Activated CD4-positive, alpha-beta T cell treated with anti-CD3 and anti-CD28 coated beads, Interleukin-2, amount 10 ng/mL, durations not matched to agents 24 days and 14 days (primary cell): ENCODE results near the gene TPGS2. TPM values are rescaled to one million over a fixed set of nuclear protein-coding genes. Genes with fewer than 3 reads are reported as not detected.

Experiments used
- DNase-seq: peaks from one replicate; pipeline ENCODE4 v3.0.0; 2022
- H3K27ac Mint-ChIP-seq: one replicate; pipeline ENCODE4 v1.8.0; 2022; ENCODE audit warnings: mild to moderate bottlenecking, mixed read lengths
- H3K27me3 Mint-ChIP-seq: one replicate; pipeline ENCODE4 v1.8.0; 2022; ENCODE audit warnings: mixed read lengths
- H3K36me3 Mint-ChIP-seq: one replicate; pipeline ENCODE4 v1.8.0; 2022; ENCODE audit warnings: low read depth, mild to moderate bottlenecking, mixed read lengths
- H3K4me1 Mint-ChIP-seq: one replicate; pipeline ENCODE4 v1.8.0; 2021; ENCODE audit warnings: mixed read lengths
- H3K4me3 Mint-ChIP-seq: one replicate; pipeline ENCODE4 v1.8.0; 2022; ENCODE audit warnings: mild to moderate bottlenecking, moderate library complexity, mixed read lengths
- H3K9me3 Mint-ChIP-seq: one replicate; pipeline ENCODE4 v1.8.0; 2021; ENCODE audit warnings: mixed read lengths
- intact Hi-C: fragments of 100-400 bp; cut with micrococcal nuclease; formaldehyde crosslinking; loops from one replicate; pipeline ENCODE4 v1.15.1; 2023
- total RNA-seq: library from RNA; stranded (reverse); gene quantifications from 2 replicates; pipeline ENCODE4 v1.2.3, GENCODE V29; 2022

TPGS2 gene
- total RNA-seq, 1 donor from 2014 or later: 76.9 TPM

DNA sequence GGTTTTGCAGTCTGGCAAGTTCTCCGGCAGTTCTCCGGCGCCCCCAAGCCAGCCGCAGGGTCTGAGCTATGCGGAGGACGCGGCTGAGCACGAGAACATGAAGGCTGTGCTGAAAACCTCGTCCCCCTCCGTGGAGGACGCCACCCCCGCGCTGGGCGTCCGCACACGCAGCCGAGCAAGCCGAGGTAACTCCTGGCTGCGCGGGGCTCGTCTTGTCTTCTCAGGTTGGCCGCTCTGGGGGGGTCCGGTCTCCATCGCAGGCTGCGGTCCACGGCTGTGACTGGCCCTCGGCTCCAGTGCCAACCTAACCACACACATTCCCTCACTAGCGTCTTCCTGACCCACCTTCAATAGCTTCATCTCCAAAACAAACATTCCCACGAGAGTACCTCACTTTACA is 68.2 kb downstream of the TPGS2 start:
- H3K27ac Mint-ChIP-seq: no peak overlapping the region
- no peaks in the 10 kb centered on the region for H3K36me3 Mint-ChIP-seq
- intact Hi-C loops: no loop called here
- H3K4me1 Mint-ChIP-seq: peaks cover 4% of the 10 kb centered on the region
- H3K27me3 Mint-ChIP-seq: peaks cover 2% of the 10 kb centered on the region
- H3K4me3 Mint-ChIP-seq: no peak overlapping the region
- H3K9me3 Mint-ChIP-seq: no peaks in the 10 kb centered on the region
- DNase-seq: no peak

GRCh38 chr18:36759167-36759776 is 69.5 kb downstream of the TPGS2 start:
- no peaks in the 10 kb centered on the region for H3K36me3 Mint-ChIP-seq
- no peak overlapping the region for H3K4me3 Mint-ChIP-seq
- intact Hi-C loops: loop anchor here (5.0 kb wide), 1 partner anchor 72 kb away; no protein-coding TSS in a partner anchor
- H3K27ac Mint-ChIP-seq: no peak overlapping the region
- DNase-seq: no peak
- peaks cover 2% of the 10 kb centered on the region for H3K27me3 Mint-ChIP-seq
- H3K4me1 Mint-ChIP-seq: peaks cover 4% of the 10 kb centered on the region
- no peaks in the 10 kb centered on the region for H3K9me3 Mint-ChIP-seq

DNA sequence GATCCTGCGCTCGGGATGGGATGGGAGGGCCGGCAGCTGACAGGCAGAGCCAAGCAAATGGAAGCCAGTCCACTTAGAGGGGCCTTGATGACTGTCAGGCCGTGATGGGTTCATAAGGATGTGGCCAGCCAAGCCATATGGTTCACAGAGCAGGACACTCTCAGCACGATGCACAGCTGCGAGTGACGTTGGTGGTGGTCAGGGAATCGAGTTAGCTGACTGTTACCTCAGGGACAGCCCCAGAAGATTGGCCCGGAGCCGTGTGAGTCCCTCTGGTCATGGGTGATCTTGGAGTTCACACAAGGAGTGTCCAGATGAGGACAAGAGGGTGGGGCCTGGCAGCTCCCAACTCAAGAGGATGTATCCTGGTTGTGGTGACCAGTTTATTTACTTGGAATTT is 70.2 kb downstream of the TPGS2 start:
- intact Hi-C loops: loop anchor here (5.0 kb wide), 1 partner anchor 71 kb away; no protein-coding TSS in a partner anchor
- no peaks in the 10 kb centered on the region for H3K36me3 Mint-ChIP-seq
- no peak for DNase-seq
- no peak overlapping the region for H3K4me3 Mint-ChIP-seq
- peaks cover 4% of the 10 kb centered on the region for H3K4me1 Mint-ChIP-seq
- no peaks in the 10 kb centered on the region for H3K9me3 Mint-ChIP-seq
- no peak overlapping the region for H3K27ac Mint-ChIP-seq
- H3K27me3 Mint-ChIP-seq: peaks cover 2% of the 10 kb centered on the region

GRCh38 chr18:36757991-36758390 is 70.8 kb downstream of the TPGS2 start:
- no peak overlapping the region for H3K27ac Mint-ChIP-seq
- no peak overlapping the region for H3K4me3 Mint-ChIP-seq
- H3K27me3 Mint-ChIP-seq: peaks cover 2% of the 10 kb centered on the region
- H3K4me1 Mint-ChIP-seq: peaks cover 4% of the 10 kb centered on the region
- no peak for DNase-seq
- intact Hi-C loops: loop anchor here (5.0 kb wide), 1 partner anchor 71 kb away; no protein-coding TSS in a partner anchor
- no peaks in the 10 kb centered on the region for H3K36me3 Mint-ChIP-seq
- no peaks in the 10 kb centered on the region for H3K9me3 Mint-ChIP-seq

DNA sequence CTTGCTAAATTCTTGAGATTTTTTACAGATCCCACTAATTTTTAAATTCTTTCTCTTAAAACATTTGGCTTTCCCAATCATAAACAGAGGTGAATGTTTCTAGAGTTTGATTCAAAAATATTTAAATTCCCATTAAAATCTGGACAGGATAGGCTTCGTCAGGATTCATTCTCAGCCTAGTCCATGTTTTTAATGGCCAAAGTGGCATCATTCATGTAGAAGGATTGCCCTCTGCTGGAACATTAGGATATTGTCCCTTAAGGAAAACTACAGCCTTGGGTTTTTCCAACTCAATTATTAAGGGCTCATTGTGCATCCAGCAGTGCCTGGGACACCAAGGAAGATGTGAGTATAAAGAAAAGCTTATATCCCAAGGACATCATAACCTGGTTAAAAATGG is 71.7 kb downstream of the TPGS2 start:
- intact Hi-C loops: loop anchor here (5.0 kb wide), 1 partner anchor 70 kb away; no protein-coding TSS in a partner anchor
- Mint-ChIP-seq H3K36me3 (no peaks in the 10 kb centered on the region), H3K27ac (no peak overlapping the region), H3K4me1 (peaks cover 4% of the 10 kb centered on the region), H3K27me3 (peaks cover 2% of the 10 kb centered on the region), H3K9me3 (no peaks in the 10 kb centered on the region), H3K4me3 (no peak overlapping the region)
- no peak for DNase-seq

DNA sequence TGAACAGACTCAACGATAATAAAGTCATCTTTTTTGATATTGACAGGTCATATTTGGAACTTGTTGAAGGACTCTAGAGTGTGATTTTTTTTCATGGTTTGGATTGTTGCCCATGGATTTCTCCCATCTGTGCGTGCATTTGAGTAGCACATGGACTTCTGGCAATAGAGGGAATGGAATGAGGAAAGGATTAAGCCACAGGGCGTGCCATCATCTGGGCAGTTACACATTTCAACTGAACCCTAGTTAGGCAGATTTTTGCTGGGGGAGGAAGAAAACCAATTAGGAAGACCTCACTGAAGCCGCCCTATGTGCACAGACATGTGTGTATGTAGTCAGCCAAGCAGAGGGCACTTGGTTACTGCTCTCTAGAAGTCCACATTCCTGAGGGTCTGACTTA is 72.6 kb downstream of the TPGS2 start:
- Mint-ChIP-seq H3K36me3 (no peaks in the 10 kb centered on the region), H3K27ac (no peak overlapping the region), H3K4me1 (no peaks in the 10 kb centered on the region), H3K9me3 (no peaks in the 10 kb centered on the region), H3K27me3 (peaks cover 2% of the 10 kb centered on the region), H3K4me3 (no peak overlapping the region)
- no peak for DNase-seq
- intact Hi-C loops: loop anchor here (5.0 kb wide), 1 partner anchor 69 kb away; no protein-coding TSS in a partner anchor

DNA sequence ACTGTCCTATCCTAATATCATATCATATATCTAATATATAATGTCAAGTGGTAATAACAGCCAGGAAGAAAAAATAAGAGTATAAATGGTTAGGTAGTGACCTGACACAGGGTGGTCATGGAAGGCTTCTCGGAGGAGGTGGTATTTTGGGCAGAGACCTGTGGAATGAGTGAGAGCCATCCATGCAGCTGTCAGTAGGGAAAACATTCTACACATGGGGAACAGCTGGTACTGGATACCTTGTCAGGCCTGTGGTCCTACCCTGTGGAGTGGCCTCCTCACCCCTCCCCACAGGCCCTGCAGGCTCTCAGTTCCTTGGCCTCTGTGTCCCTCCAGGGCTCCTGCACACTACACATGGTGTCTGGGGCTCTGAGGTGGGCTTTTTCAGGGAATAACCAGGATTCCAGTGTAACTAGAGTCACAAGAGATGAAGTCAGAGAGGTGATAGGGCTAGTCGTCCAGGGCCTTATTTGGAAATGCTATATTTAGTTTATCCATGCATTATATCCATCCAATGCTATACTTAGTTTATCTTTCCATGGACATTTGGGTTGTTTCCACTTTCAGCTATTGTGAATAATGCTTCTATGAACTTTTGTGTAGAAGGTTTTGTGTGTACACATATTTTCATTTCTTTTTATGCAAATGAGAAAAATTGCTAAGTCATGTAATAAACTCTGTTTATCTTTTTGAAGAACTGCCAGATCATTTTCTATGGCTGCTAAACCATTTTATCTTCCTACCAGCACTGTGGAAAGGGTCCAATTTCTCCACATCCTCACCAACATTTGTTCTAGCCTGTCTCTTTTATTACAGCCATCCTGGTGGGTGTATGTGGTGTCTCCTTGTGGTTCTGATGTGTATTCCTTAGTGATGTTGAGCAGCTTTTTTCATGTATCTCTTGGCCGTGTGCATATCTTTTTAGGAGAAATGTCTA is 75.6 kb downstream of the TPGS2 start:
- intact Hi-C loops: no loop called here
- no peak overlapping the region for H3K27ac Mint-ChIP-seq
- H3K36me3 Mint-ChIP-seq: no peaks in the 10 kb centered on the region
- no peaks in the 10 kb centered on the region for H3K9me3 Mint-ChIP-seq
- no peak for DNase-seq
- no peaks in the 10 kb centered on the region for H3K4me1 Mint-ChIP-seq
- peaks cover 2% of the 10 kb centered on the region for H3K27me3 Mint-ChIP-seq
- H3K4me3 Mint-ChIP-seq: no peak overlapping the region

- Mint-ChIP-seq H3K4me1 (no peaks in the 10 kb centered on the region), H3K9me3 (no peaks in the 10 kb centered on the region), H3K27ac (no peak overlapping the region), H3K4me3 (no peak overlapping the region), H3K36me3 (no peaks in the 10 kb centered on the region), H3K27me3 (no peaks in the 10 kb centered on the region)
- intact Hi-C loops: no loop called here
- DNase-seq: no peak
Observed at GRCh38 chr18:36745219-36745975, 83.4 kb downstream of the TPGS2 start.

- Mint-ChIP-seq H3K4me1 (no peaks in the 10 kb centered on the region), H3K27ac (no peak overlapping the region), H3K4me3 (no peak overlapping the region), H3K36me3 (no peaks in the 10 kb centered on the region), H3K9me3 (no peaks in the 10 kb centered on the region), H3K27me3 (no peaks in the 10 kb centered on the region)
- no peak for DNase-seq
- intact Hi-C loops: no loop called here
Observed at GRCh38 chr18:36744261-36744876, 84.4 kb downstream of the TPGS2 start.

Other genes starting within 250 kb of the TPGS2 start
- gene KIAA1328, start 125 bp upstream of the TPGS2 start, total RNA-seq: 7.3 and 7.6 TPM in 2 replicates